GM12878 (cell line): ENCODE measurements around the gene BAG1. TPM values are rescaled to one million over a fixed set of nuclear protein-coding genes. Genes with fewer than 3 reads are reported as not detected.

Source experiments
- ATAC-seq: fragments of 200-7000 bp; cut with Tn5 transposase; 3 replicates; pipeline ENCODE4 v1.9.1; 2020; ENCODE audit warnings: mild to moderate bottlenecking, moderate library complexity
- BruUV-seq: library from RNA; stranded (reverse); fragments of 400-500 nt; replicated peaks from 2 replicates; lab custom pipeline; 2021; lab: Mats Ljungman, UMichigan
- CTCF ChIA-PET: fragments of 300-600 bp; sonication (Branson Sonifier 250); formaldehyde crosslinking; extraction: SDS; loops from one replicate; lab custom pipeline; 2021; ENCODE audit warnings: inconsistent platforms; lab: Yijun Ruan, JAX
- POLR2A ChIA-PET: fragments of 350-600 bp; formaldehyde crosslinking; extraction: SDS; loops from one replicate; lab custom pipeline; 2021; ENCODE audit warnings: inconsistent platforms; lab: Charles Lee
- RAD21 ChIA-PET: fragments of 300-600 bp; sonication (Branson Sonifier 250); formaldehyde crosslinking; loops from one replicate; lab custom pipeline; 2023; ENCODE audit warnings: antibody characterized with exemption; ENCODE audit not compliant: unreplicated experiment; lab: Charles Lee
- SMC1A ChIA-PET: fragments of 300-600 bp; sonication (Branson Sonifier 250); formaldehyde crosslinking; loops from one replicate; lab custom pipeline; 2023; ENCODE audit not compliant: unreplicated experiment, uncharacterized antibody; lab: Charles Lee
- DNase-seq: peaks from one replicate; pipeline ENCODE4 v3.0.0-alpha.2; 2011; ENCODE audit warnings: low read depth, low spot score
- FAIRE-seq: peaks from 3 replicates; lab custom pipeline; 2011; peaks lifted over from hg19 to GRCh38; lab: Jason Lieb, UNC
- H2AFZ ChIP-seq: 2 replicates; pipeline ENCODE4 v1.6.0; 2011; ENCODE audit warnings: low read depth, low read length, control low read depth; ENCODE audit not compliant: control insufficient read depth
- H3K27ac ChIP-seq: 2 replicates; pipeline ENCODE4 v1.5.1; 2011; ENCODE audit warnings: control low read depth; ENCODE audit not compliant: control insufficient read depth, insufficient read depth
- H3K27me3 ChIP-seq, 2 experiments: replicated peaks in 1 of 2; 2 replicates each; pipeline versions ENCODE4 v1.6.0 to v1.6.1; 2011; ENCODE audit warnings: low read length in 1 of 2; ENCODE audit not compliant: control insufficient read depth in 2 of 2, insufficient read depth in 2 of 2
- H3K36me3 ChIP-seq, 2 experiments: 2 replicates each; pipeline ENCODE4 v1.5.1; 2011; ENCODE audit warnings: low read length in 1 of 2; ENCODE audit not compliant: control insufficient read depth in 2 of 2, insufficient read depth in 2 of 2
- H3K4me1 ChIP-seq: 2 replicates; pipeline ENCODE4 v1.6.1; 2011; ENCODE audit warnings: mild to moderate bottlenecking, low read length, moderate library complexity, mixed read lengths; ENCODE audit not compliant: control insufficient read depth, insufficient read depth
- H3K4me2 ChIP-seq: 2 replicates; pipeline ENCODE4 v1.6.0; 2011; ENCODE audit warnings: control low read depth; ENCODE audit not compliant: control insufficient read depth, insufficient read depth
- H3K4me3 ChIP-seq: fragments of 200-600 bp; sonication (generic); 2 replicates; pipeline ENCODE4 v1.5.1; 2016
- H3K79me2 ChIP-seq: 2 replicates; pipeline ENCODE4 v1.6.0; 2011; ENCODE audit warnings: low read length; ENCODE audit not compliant: control insufficient read depth, insufficient read depth
- H3K9ac ChIP-seq: 2 replicates; pipeline ENCODE4 v1.8.0; 2011; ENCODE audit warnings: low read length, control low read depth, mixed read lengths; ENCODE audit not compliant: control insufficient read depth, insufficient read depth
- H3K9me3 ChIP-seq: replicated peaks from 3 replicates; pipeline ENCODE4 v1.5.1; 2011; ENCODE audit warnings: mild to moderate bottlenecking, low read length; ENCODE audit not compliant: control insufficient read depth, insufficient read depth
- H4K20me1 ChIP-seq: 2 replicates; pipeline ENCODE4 v1.6.0; 2011; ENCODE audit not compliant: control insufficient read depth, insufficient read depth
- ASH2L ChIP-seq: fragments of 300-600, 200-600 bp; sonication (generic); IDR thresholded peaks from 2 replicates; pipeline ENCODE4 v1.6.1; 2017; ENCODE audit warnings: low read depth, mild to moderate bottlenecking, borderline replicate concordance
- ATF7 ChIP-seq: fragments of 450-650 bp; IDR thresholded peaks from 2 replicates; pipeline ENCODE4 v1.6.1; 2016; ENCODE audit warnings: low read depth, mild to moderate bottlenecking
- BACH1 ChIP-seq: fragments of 450-650 bp; IDR thresholded peaks from 2 replicates; pipeline ENCODE4 v1.6.1; 2017; ENCODE audit warnings: mild to moderate bottlenecking, borderline replicate concordance
- BCLAF1 ChIP-seq: fragments of 450-650 bp; IDR thresholded peaks from 2 replicates; pipeline ENCODE4 v1.6.1; 2017; ENCODE audit warnings: antibody characterized with exemption, mild to moderate bottlenecking, moderate library complexity
- CEBPB ChIP-seq, 2 experiments: fragments of 150-350 bp in 1 of 2; IDR thresholded peaks; 2 replicates each; pipeline ENCODE4 v1.6.1; 2012 to 2014; ENCODE audit warnings: low read depth in 2 of 2, low read length in 2 of 2, borderline replicate concordance in 1 of 2, inconsistent platforms in 1 of 2
- CREB1 ChIP-seq: IDR thresholded peaks from 2 replicates; pipeline ENCODE4 v1.6.1; 2012; ENCODE audit warnings: low read depth, mild to moderate bottlenecking, inconsistent platforms
- EED ChIP-seq: sonication (generic); IDR thresholded peaks from 2 replicates; pipeline ENCODE4 v1.6.1; 2016; ENCODE audit warnings: antibody characterized with exemption, low read depth
- MEF2A ChIP-seq: IDR thresholded peaks from 2 replicates; pipeline ENCODE4 v1.6.1; 2011; ENCODE audit warnings: low read depth, mild to moderate bottlenecking, low read length, moderate library complexity; ENCODE audit not compliant: insufficient read depth
- MTA3 ChIP-seq: IDR thresholded peaks from 2 replicates; pipeline ENCODE4 v1.6.1; 2012; ENCODE audit warnings: low read length, inconsistent platforms, borderline replicate concordance
- NKRF ChIP-seq: fragments of 450-650 bp; conservative IDR thresholded peaks from 2 replicates; pipeline ENCODE4 v1.6.1; 2017; ENCODE audit warnings: mild to moderate bottlenecking, moderate library complexity
- NRF1 ChIP-seq: conservative IDR thresholded peaks from 2 replicates; pipeline ENCODE4 v1.6.1; 2011; ENCODE audit warnings: mild to moderate bottlenecking, low read depth, low read length, improper control_type of control experiment
- PAX8 ChIP-seq: fragments of 450-650 bp; IDR thresholded peaks from 2 replicates; pipeline ENCODE4 v1.6.1; 2017; ENCODE audit warnings: mild to moderate bottlenecking, moderate library complexity
- POLR2A ChIP-seq: IDR thresholded peaks from 2 replicates; pipeline ENCODE4 v1.6.1; 2011; ENCODE audit warnings: low read depth, mild to moderate bottlenecking, low read length
- SMARCA5 ChIP-seq: fragments of 450-650 bp; IDR thresholded peaks from 2 replicates; pipeline ENCODE4 v1.6.1; 2017; ENCODE audit warnings: mild to moderate bottlenecking
- ZNF384 ChIP-seq: IDR thresholded peaks from 2 replicates; pipeline ENCODE4 v1.6.1; 2012; ENCODE audit warnings: low read depth, mild to moderate bottlenecking, low read length, improper control_type of control experiment, borderline replicate concordance
- WGBS: methylation state at CpG from one replicate; pipeline ENCODE4 v1.1.6; 2016; ENCODE audit warnings: low lambda C conversion rate; ENCODE audit not compliant: insufficient replicate concordance, insufficient coverage; ENCODE audit errors: missing lambda C conversion rate; 5-methylcytosine and 5-hydroxymethylcytosine counted together
- in situ Hi-C: fragments of 300-500 bp; cut with MboI; formaldehyde crosslinking; loops from 9 replicates; pipeline ENCODE4 v1.14.3; 2018; ENCODE audit warnings: mixed read lengths
- intact Hi-C: fragments of 100-400 bp; cut with micrococcal nuclease; formaldehyde crosslinking; loops from one replicate; pipeline ENCODE4 v1.14.2; 2022; ENCODE audit not compliant: unreplicated experiment
- polyA plus RNA-seq, 11 experiments: library from polyadenylated mRNA; depleted of rRNA in 4 of 11; unstranded in 6 of 11; stranded (reverse) in 5 of 11; fragments of >200 nt; fragmentation: Nextera tagmentation in 4 of 11; fragmentation: Illumina TruSeq in 1 of 11; extraction: Ambion mirVana in 4 of 11; extraction: Trizol in 1 of 11; gene quantifications; 1 replicate in 1 of 11; 2 replicates in 10 of 11; pipeline versions ENCODE4 v1.2.1 to v1.2.3, GENCODE V29; 2011 to 2016; ENCODE audit warnings: inconsistent platforms in 2 of 11, missing spikeins in 2 of 11, low read depth in 1 of 11
- total RNA-seq, 4 experiments: library from RNA; depleted of rRNA in 3 of 4; stranded (reverse); fragments of >200 nt in 3 of 4; fragmentation: Illumina TruSeq in 1 of 4; extraction: Trizol in 1 of 4; gene quantifications; 2 replicates each; pipeline versions ENCODE4 v1.2.1 to v1.2.3, GENCODE V29; 2013 to 2021
- TF ChIP-seq, protein P1 (sequence below): fragments of 450-650 bp; IDR thresholded peaks from 2 replicates; pipeline ENCODE4 v1.6.1; 2017; ENCODE audit warnings: mild to moderate bottlenecking, low read depth, inconsistent platforms; ENCODE audit not compliant: poor library complexity, severe bottlenecking
- TF ChIP-seq, protein P2 (sequence below): fragments of 450-650 bp; IDR thresholded peaks from 2 replicates; pipeline ENCODE4 v1.6.1; 2017; ENCODE audit warnings: low read depth, mild to moderate bottlenecking, moderate library complexity

BAG1 gene
- total and polyA plus RNA-seq, 10 of the 15 experiments (the other 5 are each of a cell fraction or from before 2014, with no cell fraction given): 11.6 to 135 (median 68.9) TPM

GRCh38 chr9:33227741-33228140 is 36.8 kb downstream of the BAG1 start:
- intact Hi-C loops (no loop called here), in situ Hi-C loops (no loop called here)
- DNase-seq (no peak), ATAC-seq (no peak), FAIRE-seq (no peak)
- ChIA-PET SMC1A (interaction anchor here (2.2 to 4.5 kb wide), 3 partner anchors 56 to 183 kb away, joined by 8 to 84 read pairs (median 23); partner anchors contain the start of gene SMU1), CTCF (interaction anchor here (0.8 to 4.7 kb wide), 5 partner anchors 11 to 259 kb away, joined by 4 to 142 read pairs (median 9); no protein-coding TSS in a partner anchor), POLR2A (interaction anchor here (0.6 to 2.1 kb wide), 3 partner anchors 60 to 800 kb away, joined by 3 to 7 read pairs (median 3); partner anchors contain the start of gene B4GALT1), RAD21 (interaction anchor here (1.3 to 2.6 kb wide), 3 partner anchors 9 to 161 kb away, joined by 4 to 21 read pairs (median 6); no protein-coding TSS in a partner anchor)
- no peak overlapping the region for H3K27ac ChIP-seq
- H3K36me3 ChIP-seq: no peaks in the 10 kb centered on the region
- WGBS: 89% methylated on average over 8 of the region's 8 CpGs
- H4K20me1 ChIP-seq: no peaks in the 10 kb centered on the region
- no peak overlapping the region for H3K4me2 ChIP-seq
- no peak overlapping the region for H3K9ac ChIP-seq
- H2AFZ ChIP-seq: no peak overlapping the region
- H3K27me3 ChIP-seq: no peaks in the 10 kb centered on the region
- H3K9me3 ChIP-seq: no peaks in the 10 kb centered on the region
- H3K4me3 ChIP-seq: no peak overlapping the region
- peaks cover 18% of the 10 kb centered on the region for H3K4me1 ChIP-seq
- H3K79me2 ChIP-seq: no peaks in the 10 kb centered on the region
- BruUV-seq: no TSS peak
- TF ChIP-seq CREB1 (no peak), EED (no peak), SMARCA5 (no peak), BCLAF1 (no peak), MEF2A (no peak), ATF7 (no peak), NRF1 (no peak), PAX8 (no peak), MTA3 (no peak), ASH2L (no peak), BACH1 (no peak), NKRF (no peak), CEBPB (IDR thresholded peaks at IDR 0.05; ENCODE audit: borderline replicate concordance in 1 of 2, low read depth in 2 of 2, low read length in 2 of 2) (no peak), POLR2A (no peak), ZNF384 (no peak)
- TF ChIP-seq, protein P1, sequence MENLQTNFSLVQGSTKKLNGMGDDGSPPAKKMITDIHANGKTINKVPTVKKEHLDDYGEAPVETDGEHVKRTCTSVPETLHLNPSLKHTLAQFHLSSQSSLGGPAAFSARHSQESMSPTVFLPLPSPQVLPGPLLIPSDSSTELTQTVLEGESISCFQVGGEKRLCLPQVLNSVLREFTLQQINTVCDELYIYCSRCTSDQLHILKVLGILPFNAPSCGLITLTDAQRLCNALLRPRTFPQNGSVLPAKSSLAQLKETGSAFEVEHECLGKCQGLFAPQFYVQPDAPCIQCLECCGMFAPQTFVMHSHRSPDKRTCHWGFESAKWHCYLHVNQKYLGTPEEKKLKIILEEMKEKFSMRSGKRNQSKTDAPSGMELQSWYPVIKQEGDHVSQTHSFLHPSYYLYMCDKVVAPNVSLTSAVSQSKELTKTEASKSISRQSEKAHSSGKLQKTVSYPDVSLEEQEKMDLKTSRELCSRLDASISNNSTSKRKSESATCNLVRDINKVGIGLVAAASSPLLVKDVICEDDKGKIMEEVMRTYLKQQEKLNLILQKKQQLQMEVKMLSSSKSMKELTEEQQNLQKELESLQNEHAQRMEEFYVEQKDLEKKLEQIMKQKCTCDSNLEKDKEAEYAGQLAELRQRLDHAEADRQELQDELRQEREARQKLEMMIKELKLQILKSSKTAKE: no peak
- TF ChIP-seq, protein P2, sequence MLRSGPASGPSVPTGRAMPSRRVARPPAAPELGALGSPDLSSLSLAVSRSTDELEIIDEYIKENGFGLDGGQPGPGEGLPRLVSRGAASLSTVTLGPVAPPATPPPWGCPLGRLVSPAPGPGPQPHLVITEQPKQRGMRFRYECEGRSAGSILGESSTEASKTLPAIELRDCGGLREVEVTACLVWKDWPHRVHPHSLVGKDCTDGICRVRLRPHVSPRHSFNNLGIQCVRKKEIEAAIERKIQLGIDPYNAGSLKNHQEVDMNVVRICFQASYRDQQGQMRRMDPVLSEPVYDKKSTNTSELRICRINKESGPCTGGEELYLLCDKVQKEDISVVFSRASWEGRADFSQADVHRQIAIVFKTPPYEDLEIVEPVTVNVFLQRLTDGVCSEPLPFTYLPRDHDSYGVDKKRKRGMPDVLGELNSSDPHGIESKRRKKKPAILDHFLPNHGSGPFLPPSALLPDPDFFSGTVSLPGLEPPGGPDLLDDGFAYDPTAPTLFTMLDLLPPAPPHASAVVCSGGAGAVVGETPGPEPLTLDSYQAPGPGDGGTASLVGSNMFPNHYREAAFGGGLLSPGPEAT: no peak
